Testis (tissue), 2 donors: ENCODE results near the gene TRPC4AP.

Experiments used
- POLR2A ChIP-seq: fragments of 450-650 bp; IDR thresholded peaks from one replicate; pipeline ENCODE4 v1.6.1; 2017; ENCODE audit warnings: antibody characterized with exemption, mild to moderate bottlenecking, moderate library complexity
- TF ChIP-seq, protein P1 (sequence below), 3 experiments: fragments of 450-650 bp in 2 of 3; fragments of 200-600 bp in 1 of 3; sonication (generic) in 1 of 3; IDR thresholded peaks; one replicate each; pipeline ENCODE4 v1.5.1; 2016 to 2019; ENCODE audit warnings: antibody characterized with exemption in 3 of 3, mild to moderate bottlenecking in 2 of 3, moderate library complexity in 1 of 3

DNA sequence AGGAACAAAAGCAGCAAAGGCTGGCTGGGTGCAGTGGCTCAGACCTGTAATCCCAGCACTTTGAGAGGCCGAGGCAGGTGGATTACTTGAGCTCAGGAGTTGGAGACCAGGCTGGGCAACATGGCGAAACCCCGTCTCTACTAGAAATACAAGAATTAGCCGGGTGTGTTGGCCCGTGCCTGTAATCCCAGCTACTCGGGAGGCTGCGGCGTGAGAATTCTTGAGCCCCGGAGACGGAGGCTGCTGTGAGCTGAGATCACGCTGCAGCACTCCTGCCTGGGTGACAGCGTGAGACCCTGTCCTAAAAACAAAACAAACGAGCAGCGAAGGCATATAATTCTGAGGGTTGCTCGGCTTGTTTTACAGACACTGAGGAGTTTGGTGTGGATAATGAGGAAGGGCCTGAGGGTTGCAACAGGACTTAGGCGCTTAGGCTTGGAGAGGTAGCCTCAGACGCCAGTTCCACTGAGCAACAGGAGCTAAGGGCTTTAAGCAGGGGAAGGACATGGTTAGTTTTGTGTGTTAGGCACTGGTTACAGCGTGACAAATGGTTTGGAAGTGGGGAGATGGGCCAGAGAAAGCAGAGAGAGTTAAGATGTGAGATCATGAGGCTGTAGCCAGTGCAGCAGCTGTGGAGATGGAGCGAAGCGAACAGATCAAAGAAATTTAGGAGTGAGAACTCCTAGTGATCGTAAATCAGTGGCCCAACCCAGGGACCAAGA lies 135.7 kb downstream of the TRPC4AP start:
- TF ChIP-seq POLR2A: no peak
- TF ChIP-seq, protein P1, sequence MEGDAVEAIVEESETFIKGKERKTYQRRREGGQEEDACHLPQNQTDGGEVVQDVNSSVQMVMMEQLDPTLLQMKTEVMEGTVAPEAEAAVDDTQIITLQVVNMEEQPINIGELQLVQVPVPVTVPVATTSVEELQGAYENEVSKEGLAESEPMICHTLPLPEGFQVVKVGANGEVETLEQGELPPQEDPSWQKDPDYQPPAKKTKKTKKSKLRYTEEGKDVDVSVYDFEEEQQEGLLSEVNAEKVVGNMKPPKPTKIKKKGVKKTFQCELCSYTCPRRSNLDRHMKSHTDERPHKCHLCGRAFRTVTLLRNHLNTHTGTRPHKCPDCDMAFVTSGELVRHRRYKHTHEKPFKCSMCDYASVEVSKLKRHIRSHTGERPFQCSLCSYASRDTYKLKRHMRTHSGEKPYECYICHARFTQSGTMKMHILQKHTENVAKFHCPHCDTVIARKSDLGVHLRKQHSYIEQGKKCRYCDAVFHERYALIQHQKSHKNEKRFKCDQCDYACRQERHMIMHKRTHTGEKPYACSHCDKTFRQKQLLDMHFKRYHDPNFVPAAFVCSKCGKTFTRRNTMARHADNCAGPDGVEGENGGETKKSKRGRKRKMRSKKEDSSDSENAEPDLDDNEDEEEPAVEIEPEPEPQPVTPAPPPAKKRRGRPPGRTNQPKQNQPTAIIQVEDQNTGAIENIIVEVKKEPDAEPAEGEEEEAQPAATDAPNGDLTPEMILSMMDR (IDR thresholded peaks at IDR 0.05): no peak
